HCT116 (cell line): ENCODE measurements around the gene BCL11B. TPM values are rescaled to one million over a fixed set of nuclear protein-coding genes. Genes with fewer than 3 reads are reported as not detected.

Source experiments
- ATAC-seq: fragments of 200-7000 bp; cut with Tn5 transposase; 2 replicates; pipeline ENCODE4 v1.9.1; 2020; ENCODE audit warnings: mild to moderate bottlenecking, moderate library complexity
- BruUV-seq: library from RNA; stranded (reverse); fragments of 400-500 nt; replicated peaks from 2 replicates; lab custom pipeline; 2021; lab: Mats Ljungman, UMichigan
- CTCF ChIA-PET: fragments of 300-600 bp; sonication (Branson Sonifier 250); formaldehyde crosslinking; loops from one replicate; lab custom pipeline; 2021; ENCODE audit warnings: antibody characterized with exemption; lab: Charles Lee
- POLR2A ChIA-PET: fragments of 300-600, 350-600 bp; sonication (Branson Sonifier 250); formaldehyde crosslinking; loops from one replicate; lab custom pipeline; 2021; ENCODE audit warnings: antibody characterized with exemption; lab: Charles Lee
- RAD21 ChIA-PET, 2 experiments: fragments of 300-600 bp; sonication (Branson Sonifier 250); formaldehyde crosslinking; loops; one replicate each; lab custom pipeline; 2023; ENCODE audit warnings: low total read pairs in 2 of 2; ENCODE audit not compliant: uncharacterized antibody in 2 of 2, unreplicated experiment in 2 of 2, low non-redundant PET in 1 of 2; lab: Charles Lee
- DNase-seq: peaks from one replicate; pipeline ENCODE4 v3.0.0-alpha.2; 2010; ENCODE audit warnings: low read depth, low spot score
- H2AFZ ChIP-seq: fragments of 200-600 bp; shearing (Covaris generic), sonication (generic); 2 replicates; pipeline ENCODE4 v1.6.1; 2017; ENCODE audit warnings: low read depth, mixed run types, mixed read lengths, antibody characterized with exemption, low read length; ENCODE audit not compliant: poor library complexity, severe bottlenecking
- H3K27ac ChIP-seq: 2 replicates; pipeline ENCODE4 v1.5.1; 2012; ENCODE audit warnings: low read depth, low read length
- H3K27me3 ChIP-seq: fragments of 200-600 bp; sonication (generic); 2 replicates; pipeline ENCODE4 v1.6.1; 2016; ENCODE audit warnings: mixed run types, low read length, mixed read lengths; ENCODE audit not compliant: insufficient read depth
- H3K36me3 ChIP-seq, 2 experiments: fragments of 200-500 bp in 1 of 2; fragments of 200-600 bp in 1 of 2; sonication (Bioruptor generic) in 1 of 2; sonication (generic) in 1 of 2; 2 replicates each; pipeline versions ENCODE4 v1.5.1 to v1.6.1; 2014 to 2016; ENCODE audit warnings: low read length in 2 of 2, inconsistent platforms in 1 of 2, mixed read lengths in 1 of 2, mixed run types in 1 of 2; ENCODE audit not compliant: insufficient read depth in 2 of 2, control insufficient read depth in 1 of 2
- H3K4me1 ChIP-seq, 2 experiments: fragments of 200-600 bp in 1 of 2; sonication (generic) in 1 of 2; 2 replicates each; pipeline versions ENCODE4 v1.5.1 to v1.6.1; 2012 to 2017; ENCODE audit warnings: low read length in 2 of 2, inconsistent platforms in 1 of 2, mild to moderate bottlenecking in 1 of 2, mixed read lengths in 1 of 2, mixed run types in 1 of 2, moderate library complexity in 1 of 2; ENCODE audit not compliant: insufficient read depth in 2 of 2, control insufficient read depth in 1 of 2
- H3K4me2 ChIP-seq: fragments of 200-600 bp; sonication (generic); 2 replicates; pipeline ENCODE4 v1.6.1; 2017; ENCODE audit warnings: mixed run types, low read length, mixed read lengths
- H3K4me3 ChIP-seq, 2 experiments: fragments of 200-600 bp in 1 of 2; sonication (generic) in 1 of 2; replicated peaks in 1 of 2; 2 replicates each; pipeline ENCODE4 v1.5.1; 2011 to 2016; ENCODE audit warnings: low read length in 2 of 2, control low read depth in 1 of 2, low read depth in 1 of 2, mild to moderate bottlenecking in 1 of 2, mixed read lengths in 1 of 2, mixed run types in 1 of 2
- H3K79me2 ChIP-seq: fragments of 200-600 bp; sonication (generic); 2 replicates; pipeline ENCODE4 v1.6.1; 2017; ENCODE audit warnings: mild to moderate bottlenecking, mixed run types, low read length, moderate library complexity, mixed read lengths; ENCODE audit not compliant: insufficient read depth
- H3K9ac ChIP-seq: fragments of 200-600 bp; sonication (generic); 2 replicates; pipeline ENCODE4 v1.6.1; 2016; ENCODE audit warnings: low read length, mixed read lengths
- H3K9me2 ChIP-seq: fragments of 200-600 bp; sonication (generic), shearing (Covaris generic); 2 replicates; pipeline ENCODE4 v1.6.1; 2017; ENCODE audit warnings: mixed run types, mild to moderate bottlenecking, moderate library complexity; ENCODE audit not compliant: insufficient read depth
- H3K9me3 ChIP-seq, 2 experiments: fragments of 200-500 bp in 1 of 2; fragments of 200-600 bp in 1 of 2; sonication (Bioruptor generic) in 1 of 2; sonication (generic) in 1 of 2; 2 replicates each; pipeline ENCODE4 v1.6.1; 2014 to 2017; ENCODE audit warnings: low read length in 2 of 2, mixed read lengths in 2 of 2, inconsistent platforms in 1 of 2, low read depth in 1 of 2, mild to moderate bottlenecking in 1 of 2, mixed run types in 1 of 2, moderate library complexity in 1 of 2; ENCODE audit not compliant: control insufficient read depth in 1 of 2, insufficient read depth in 1 of 2
- H4K20me1 ChIP-seq: fragments of 200-600 bp; sonication (generic), shearing (Covaris generic); 2 replicates; pipeline ENCODE4 v1.6.1; 2017; ENCODE audit warnings: mixed run types, mild to moderate bottlenecking, moderate library complexity; ENCODE audit not compliant: insufficient read depth
- CBX3 ChIP-seq: IDR thresholded peaks from 2 replicates; pipeline ENCODE4 v1.6.1; 2012; ENCODE audit warnings: low read depth
- CTCF ChIP-seq, 3 experiments: fragments of 200-600 bp in 1 of 3; sonication (generic) in 1 of 3; IDR thresholded peaks in 2 of 3; conservative IDR thresholded peaks in 1 of 3; 2 replicates each; pipeline ENCODE4 v1.5.1; 2012 to 2017; ENCODE audit warnings: low read depth in 2 of 3, low read length in 2 of 3, antibody characterized with exemption in 1 of 3, borderline replicate concordance in 1 of 3, control low read depth in 1 of 3, mild to moderate bottlenecking in 1 of 3, mixed read lengths in 1 of 3, mixed run types in 1 of 3, moderate library complexity in 1 of 3; ENCODE audit not compliant: insufficient read depth in 1 of 3
- EZH2 ChIP-seq: fragments of 200-600 bp; sonication (generic); IDR thresholded peaks from 2 replicates; pipeline ENCODE4 v1.6.1; 2017; ENCODE audit warnings: antibody characterized with exemption, mixed run types
- FOSL1 ChIP-seq: IDR thresholded peaks from 2 replicates; pipeline ENCODE4 v1.6.1; 2012; ENCODE audit warnings: low read depth
- JUND ChIP-seq: IDR thresholded peaks from 2 replicates; pipeline ENCODE4 v1.6.1; 2012
- POLR2A ChIP-seq: IDR thresholded peaks from 2 replicates; pipeline ENCODE4 v1.7.0; 2011; ENCODE audit warnings: borderline replicate concordance; ENCODE audit not compliant: insufficient read depth, insufficient read length; ENCODE audit errors: extremely low read depth
- RAD21 ChIP-seq: IDR thresholded peaks from 2 replicates; pipeline ENCODE4 v1.6.1; 2012; ENCODE audit warnings: low read depth, mild to moderate bottlenecking
- REST ChIP-seq: IDR thresholded peaks from 2 replicates; pipeline ENCODE4 v1.6.1; 2012; ENCODE audit warnings: low read depth
- TCF7L2 ChIP-seq: IDR thresholded peaks from 2 replicates; pipeline ENCODE4 v1.7.0; 2011; ENCODE audit warnings: borderline replicate concordance, inconsistent platforms; ENCODE audit not compliant: insufficient read depth, insufficient read length; ENCODE audit errors: extremely low read depth
- intact Hi-C: fragments of 100-400 bp; cut with micrococcal nuclease; formaldehyde crosslinking; loops from 2 replicates; pipeline ENCODE4 v1.10.0; 2022
- total RNA-seq: library from RNA; stranded (reverse); gene quantifications from one replicate; pipeline ENCODE4 v1.2.1, GENCODE V29; 2021; ENCODE audit not compliant: unreplicated experiment

The BCL11B gene
- total RNA-seq, 1 experiment from 2014 or later = 1.1 TPM

DNA sequence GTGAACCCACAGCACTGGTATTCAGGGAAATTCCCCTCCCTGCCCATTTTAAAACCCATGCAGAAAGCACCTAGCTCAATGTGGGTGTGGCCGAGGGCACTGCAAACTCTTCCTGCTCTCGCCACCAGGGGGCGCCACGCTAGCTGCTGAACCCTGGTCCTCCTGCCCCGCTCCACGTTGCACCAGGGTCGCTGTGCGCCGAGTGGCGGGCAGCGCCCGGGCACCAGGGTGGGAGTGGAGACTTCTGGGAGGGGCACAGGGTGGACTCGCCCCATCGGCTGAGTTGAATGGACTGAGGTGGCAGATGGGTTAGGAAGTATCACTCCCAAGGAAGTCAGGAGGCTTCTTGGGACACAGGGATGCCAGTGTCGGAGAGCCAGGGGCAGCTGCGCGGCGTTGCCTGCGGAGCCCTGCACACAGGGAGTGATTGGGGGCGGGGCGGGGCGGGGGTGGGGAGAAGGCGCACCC, 48.1 kb upstream of the BCL11B start:
- Histone ChIP-seq H4K20me1 (no peaks in the 10 kb centered on the region), H3K9me2 (no peaks in the 10 kb centered on the region), H3K4me3 (peak overlapping the region in 1 of 2 experiments; percentile 33; a peak in 1 of 4 replicates), H3K36me3 (no peaks in the 10 kb centered on the region), H2AFZ (no peak overlapping the region), H3K4me1 (peaks cover 8 to 23% of the 10 kb centered on the region in 2 experiments; a peak in 3 of 4 replicates), H3K4me2 (peak overlapping the region; percentile 69), H3K27me3 (no peaks in the 10 kb centered on the region), H3K9ac (no peak overlapping the region), H3K27ac (no peak overlapping the region), H3K79me2 (no peaks in the 10 kb centered on the region), H3K9me3 (no peaks in the 10 kb centered on the region)
- ChIA-PET CTCF (interaction anchor here (0.6 to 1.8 kb wide), 20 partner anchors 9 to 575 kb away, joined by 3 to 69 read pairs (median 6); no protein-coding TSS in a partner anchor), POLR2A (interaction anchor here (0.8 kb wide), 1 partner anchor 96 kb away, joined by 4 read pairs; no protein-coding TSS in a partner anchor), RAD21 (interaction anchor here (0.6 to 1.1 kb wide), 5 partner anchors 31 to 96 kb away, joined by 3 to 5 read pairs (median 3); no protein-coding TSS in a partner anchor)
- TF ChIP-seq RAD21 (peak; percentile 69), CTCF (IDR thresholded peaks at IDR 0.05 in 2 of 3, conservative IDR thresholded peaks at IDR 0.05 in 1 of 3; ENCODE audit: borderline replicate concordance in 1 of 3, insufficient read depth in 1 of 3, low read depth in 2 of 3, low read length in 2 of 3) (peak; percentile 75 to 98 (median 96)), EZH2 (no peak)
- no TSS peak for BruUV-seq
- ATAC-seq = peak; percentile 87
- DNase-seq = peak; percentile 21
- intact Hi-C loops = loop anchor here (1.0 kb wide), 1 partner anchor 95 kb away; no protein-coding TSS in a partner anchor

GRCh38 chr14:99318959-99319295, 46.9 kb upstream of the BCL11B start:
- intact Hi-C loops = no loop called here
- Histone ChIP-seq H3K9ac (no peak overlapping the region), H3K4me2 (no peak overlapping the region), H4K20me1 (no peaks in the 10 kb centered on the region), H3K27me3 (peaks cover 9% of the 10 kb centered on the region; the same call in 1 of the 2 replicates), H3K27ac (no peak overlapping the region), H3K4me1 (peaks cover 8 to 23% of the 10 kb centered on the region in 2 experiments; a peak in 3 of 4 replicates), H3K4me3 (no peak overlapping the region), H3K9me3 (no peaks in the 10 kb centered on the region), H3K79me2 (no peaks in the 10 kb centered on the region), H2AFZ (no peak overlapping the region), H3K36me3 (no peaks in the 10 kb centered on the region), H3K9me2 (no peaks in the 10 kb centered on the region)
- ATAC-seq (no peak), DNase-seq (no peak)
- ChIA-PET CTCF (interaction anchor here (1.8 kb wide), 1 partner anchor 74 kb away, joined by 11 read pairs; no protein-coding TSS in a partner anchor), POLR2A (no interaction called here), RAD21 (no interaction called here)
- no TSS peak for BruUV-seq
- TF ChIP-seq FOSL1 = no peak
- TF ChIP-seq REST = no peak
- TF ChIP-seq RAD21 = no peak
- TF ChIP-seq POLR2A = no peak
- TF ChIP-seq CBX3 = no peak
- TF ChIP-seq TCF7L2 = no peak
- no peak for TF ChIP-seq JUND
- TF ChIP-seq CTCF (IDR thresholded peaks at IDR 0.05 in 2 of 3, conservative IDR thresholded peaks at IDR 0.05 in 1 of 3; ENCODE audit: borderline replicate concordance in 1 of 3, insufficient read depth in 1 of 3, low read depth in 2 of 3, low read length in 2 of 3) = no peak
